COLO829 (cell line): ENCODE results near the gene NELL1.

Source experiments
- DNase-seq: peaks from one replicate; pipeline ENCODE4 v3.0.0; 2012; ENCODE audit warnings: low spot score

Gene NELL1

DNA sequence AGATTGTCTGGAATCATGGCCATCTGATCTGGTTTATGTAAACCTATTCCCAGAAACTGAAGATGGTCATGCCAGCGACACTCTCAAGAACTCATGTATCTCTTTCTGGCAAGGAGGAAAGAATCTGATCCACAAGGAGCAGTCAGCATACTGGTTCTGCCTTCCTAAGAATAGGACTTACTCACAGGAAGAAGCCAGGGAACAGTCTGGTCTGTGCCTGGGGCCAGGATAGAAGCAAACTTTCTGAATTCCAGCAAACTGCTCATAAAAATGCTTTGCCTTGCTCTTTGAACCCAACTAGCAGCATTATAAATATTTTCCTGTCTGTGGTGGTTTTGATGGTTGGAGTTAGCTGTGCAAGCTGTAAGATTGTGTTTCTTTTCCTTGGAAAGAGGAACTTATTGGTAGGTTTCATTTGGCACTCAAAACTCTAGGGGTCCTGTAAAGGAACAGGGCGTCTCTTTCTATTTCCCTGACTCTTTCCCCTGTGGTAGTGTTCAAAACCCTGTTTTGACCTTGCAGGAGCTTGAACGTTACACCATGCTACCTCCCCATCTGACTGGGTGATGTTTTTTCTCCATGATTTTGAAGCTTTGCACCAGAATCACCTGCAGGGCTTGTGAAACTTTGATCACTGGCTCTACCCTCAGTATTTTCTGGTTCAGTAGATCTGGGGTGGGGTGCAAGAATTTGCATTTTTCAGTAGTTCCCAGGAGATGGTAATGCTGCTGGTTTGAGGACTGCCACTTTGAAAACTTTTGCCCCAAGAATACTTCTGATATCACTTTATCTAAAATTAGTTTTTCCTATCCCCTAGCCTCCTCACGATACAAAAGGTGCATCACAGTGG is 895.7 kb downstream of the NELL1 start:
- DNase-seq = no peak

DNA sequence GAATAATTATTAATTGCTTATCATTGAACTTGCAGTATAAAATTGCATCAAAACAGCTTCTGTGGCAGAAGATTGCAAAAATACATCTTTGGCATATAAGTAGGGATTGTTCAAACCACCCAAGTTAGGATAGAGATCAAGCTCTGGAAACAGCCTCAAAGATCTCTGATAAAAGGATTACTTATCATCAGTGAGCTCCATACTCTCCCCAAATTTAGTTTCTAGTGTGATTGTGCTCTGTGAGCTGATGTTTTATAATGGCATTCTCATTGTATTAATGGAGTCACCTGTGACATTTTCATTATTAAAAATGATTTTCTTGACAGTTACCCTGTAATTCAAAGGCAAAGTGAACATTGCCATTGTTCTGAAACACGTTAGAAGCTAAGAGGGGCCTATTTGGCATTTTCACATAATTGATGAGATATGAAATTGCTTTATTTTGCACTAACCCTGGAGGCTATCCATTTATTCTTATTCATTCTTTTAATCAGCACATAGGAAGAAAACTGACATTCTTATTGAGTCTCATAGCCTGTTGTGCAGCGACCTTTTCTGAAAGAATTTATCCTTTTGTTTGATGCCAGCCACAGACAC is 897.2 kb downstream of the NELL1 start:
- no peak for DNase-seq

DNA sequence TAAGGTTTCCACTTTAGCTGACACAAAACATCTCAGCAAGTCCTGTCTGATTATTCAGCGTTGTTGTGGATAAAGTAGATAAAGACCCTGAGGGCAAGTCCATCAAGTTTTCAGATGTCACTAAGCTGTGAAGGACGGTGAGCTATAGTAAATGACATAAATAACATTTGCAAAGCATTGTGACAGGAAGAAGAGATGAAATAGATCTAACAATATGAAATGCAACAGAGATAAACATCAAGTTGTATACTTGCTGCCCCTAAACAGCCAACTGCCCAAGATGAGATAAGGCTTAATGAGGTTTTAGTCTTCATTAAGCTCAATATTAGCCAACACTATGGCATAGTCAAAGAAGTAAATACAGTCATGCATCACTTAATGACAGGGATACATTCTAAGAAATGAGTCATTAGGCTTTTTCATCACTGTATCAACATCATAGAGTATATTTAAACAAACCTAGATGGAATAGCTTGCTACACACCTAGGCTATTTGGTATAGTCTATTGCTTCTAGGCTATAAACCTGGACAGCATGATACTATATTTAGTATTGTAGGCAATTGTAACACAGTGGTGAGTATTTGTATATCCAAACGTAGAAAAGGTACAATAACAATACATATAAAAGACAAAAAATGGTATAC is 898.4 kb downstream of the NELL1 start:
- no peak for DNase-seq

DNA sequence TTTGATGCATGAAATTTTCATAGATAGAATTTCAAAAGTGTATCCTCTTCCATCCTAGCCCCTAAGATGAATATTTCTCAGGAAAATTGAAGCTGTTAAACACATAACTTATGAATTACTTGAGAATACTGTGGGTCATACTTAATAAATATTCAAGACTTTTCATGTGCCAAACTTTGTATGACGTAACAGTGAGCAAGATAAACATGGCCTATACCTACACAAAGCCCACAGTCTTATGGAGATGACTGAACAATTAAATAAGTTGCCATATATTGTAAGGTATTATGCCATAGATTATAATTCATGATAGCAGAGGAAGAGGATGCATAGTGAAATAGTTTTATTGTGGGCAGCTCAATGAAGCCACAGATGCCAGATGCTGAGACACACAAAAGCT is 902.8 kb downstream of the NELL1 start:
- peak; percentile 45 for DNase-seq

DNA sequence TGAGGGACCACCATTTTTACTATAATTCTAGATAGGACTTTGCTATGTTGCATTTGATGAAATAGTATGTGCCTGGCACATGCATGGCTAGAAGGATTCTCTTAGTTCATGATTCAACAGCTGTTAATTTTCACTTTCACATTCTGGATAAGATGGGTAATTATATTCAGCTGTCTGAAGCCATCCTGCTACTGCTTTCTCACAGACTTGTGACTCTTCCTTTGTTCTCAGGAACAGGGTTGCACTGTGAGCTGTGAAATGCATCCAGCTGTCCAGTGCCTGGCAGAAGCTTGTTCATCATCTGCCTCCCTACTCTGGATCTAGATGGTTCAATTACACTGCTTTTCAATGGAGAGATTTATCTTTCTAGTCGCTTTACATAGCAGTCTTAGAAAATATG is 913.4 kb downstream of the NELL1 start:
- peak; percentile 82 for DNase-seq

DNA sequence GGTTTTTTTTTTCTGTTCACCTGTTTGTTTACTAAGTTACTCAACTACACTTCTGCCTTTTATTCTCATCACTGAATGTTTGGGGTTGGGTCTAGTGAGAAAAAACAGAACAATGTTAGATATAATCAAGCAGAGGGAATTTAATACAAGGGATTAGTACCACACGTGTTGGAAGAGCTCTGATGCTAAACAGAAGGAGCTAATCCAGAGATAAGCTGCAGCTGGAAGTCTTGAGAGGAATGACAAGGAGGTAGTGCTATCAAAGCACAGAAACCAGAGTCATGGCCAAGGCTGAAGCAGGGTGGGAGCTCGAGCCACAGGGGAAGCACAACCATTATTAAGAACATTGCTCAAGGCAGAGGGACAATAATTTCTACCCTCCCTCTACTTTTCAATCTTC is 919.4 kb downstream of the NELL1 start:
- DNase-seq = no peak

DNA sequence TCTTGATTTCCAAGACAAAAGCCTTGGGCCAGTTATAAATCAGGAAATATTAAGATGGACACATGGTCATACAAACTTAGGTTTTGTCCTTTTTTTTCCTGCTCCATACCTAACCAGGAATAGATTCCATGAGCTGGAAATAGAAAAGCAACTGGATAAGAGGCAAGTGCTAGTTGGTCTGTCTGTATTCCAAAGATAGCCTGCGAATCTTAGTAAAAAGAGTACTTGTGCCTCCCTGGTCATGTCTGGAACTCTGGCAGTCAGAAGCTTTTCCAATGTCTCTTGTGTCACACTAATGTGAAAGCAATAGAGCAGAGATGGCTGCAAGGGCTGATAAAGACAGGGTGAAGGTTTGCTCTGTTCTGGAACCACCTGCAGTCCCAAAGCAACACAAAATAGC is 933.3 kb downstream of the NELL1 start:
- DNase-seq = no peak

DNA sequence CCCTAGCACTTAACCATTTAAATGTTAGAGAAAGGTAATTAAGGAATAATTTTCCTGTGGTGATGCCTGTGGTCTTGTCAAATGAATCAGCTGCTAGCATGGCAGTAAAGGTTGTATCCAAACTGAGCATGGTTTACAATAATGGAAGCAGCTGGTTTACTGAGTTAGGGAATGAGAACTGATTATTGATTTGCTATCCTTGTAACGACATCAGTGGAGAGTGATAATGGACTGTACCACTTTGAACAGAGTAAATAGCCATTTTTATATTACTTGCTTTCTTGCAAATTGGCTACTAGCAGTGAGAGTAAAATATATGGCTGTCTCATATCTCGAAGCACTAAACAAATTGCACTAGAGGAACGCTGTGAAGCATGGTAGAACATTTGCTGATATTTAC is 934.5 kb downstream of the NELL1 start:
- DNase-seq = no peak

DNA sequence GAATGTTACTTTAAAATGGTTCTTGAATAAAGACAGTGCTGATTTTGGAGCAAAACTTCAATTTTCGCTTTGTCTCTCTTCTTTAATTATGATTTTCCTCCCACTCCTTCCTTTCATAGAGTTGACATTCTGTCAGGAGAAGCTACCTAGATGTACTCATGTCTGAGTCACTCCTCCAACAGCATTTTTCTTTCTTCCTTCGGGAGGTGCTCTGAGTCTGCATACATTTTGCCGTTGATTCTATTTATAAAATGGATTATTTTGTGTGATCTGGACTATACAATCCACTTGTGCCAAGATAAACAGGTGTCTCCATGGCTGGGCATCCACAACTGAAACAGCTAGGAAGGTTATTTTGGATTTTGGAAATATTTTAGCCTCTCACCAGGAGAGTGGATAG is 935.2 kb downstream of the NELL1 start:
- DNase-seq = peak; percentile 27

DNA sequence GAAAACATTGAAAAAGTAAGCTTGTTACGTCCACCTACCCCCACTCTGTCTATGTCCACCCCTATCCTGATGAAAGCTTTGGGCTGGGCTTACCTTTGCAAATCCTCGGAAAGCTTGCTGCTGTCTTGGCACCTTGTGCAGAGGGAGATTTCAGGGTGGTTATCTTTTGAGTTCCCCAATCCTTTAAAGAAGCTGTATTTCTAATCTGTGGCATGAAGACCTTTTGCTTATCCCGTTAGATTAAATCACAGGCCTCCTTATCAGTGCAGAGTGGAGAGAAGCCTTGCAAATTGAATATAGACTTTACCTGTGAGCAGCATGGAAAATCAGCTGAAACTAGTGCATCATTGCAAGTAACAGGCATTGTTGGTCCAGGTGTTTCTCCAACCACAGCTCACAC is 942.9 kb downstream of the NELL1 start:
- DNase-seq = no peak

DNA sequence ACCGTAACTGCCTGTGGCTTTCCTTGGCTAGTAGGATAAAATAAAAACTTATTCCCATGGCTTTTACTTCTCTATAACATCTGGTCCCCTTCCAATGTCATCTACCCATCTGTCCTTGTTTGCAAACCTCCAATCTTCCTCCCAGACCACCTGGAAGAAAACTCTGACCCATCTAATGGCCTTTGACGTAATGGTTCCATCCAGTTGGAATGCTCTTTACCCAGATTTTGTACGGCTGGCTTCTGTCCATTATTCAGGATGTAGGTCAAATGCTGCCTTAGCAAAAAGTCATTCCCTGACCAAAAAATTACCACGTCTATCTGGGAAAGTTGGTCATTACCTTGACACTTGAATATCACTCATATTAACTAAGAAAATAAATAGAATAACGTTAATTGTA is 945.6 kb downstream of the NELL1 start:
- DNase-seq = no peak

DNA sequence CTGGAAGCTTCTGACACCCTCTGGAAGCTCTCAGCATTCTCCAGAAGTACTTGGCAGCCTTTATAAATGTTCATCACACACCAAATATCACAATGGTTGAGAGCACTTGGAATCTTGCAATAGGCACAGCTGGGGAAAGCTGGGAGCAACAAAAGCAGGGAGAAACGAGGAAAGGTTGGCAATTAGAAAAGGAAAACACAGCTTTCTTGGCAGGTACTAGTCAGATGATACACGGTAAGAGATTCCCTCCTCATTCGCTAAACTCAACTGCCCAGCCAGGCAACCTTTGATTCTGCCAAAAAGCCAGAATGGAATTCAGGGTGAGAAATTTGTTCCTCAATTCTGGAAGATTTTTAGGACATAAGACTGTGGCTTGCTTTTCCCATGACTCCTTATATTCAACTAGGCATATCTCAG is 946.6 kb downstream of the NELL1 start:
- DNase-seq = no peak

DNA sequence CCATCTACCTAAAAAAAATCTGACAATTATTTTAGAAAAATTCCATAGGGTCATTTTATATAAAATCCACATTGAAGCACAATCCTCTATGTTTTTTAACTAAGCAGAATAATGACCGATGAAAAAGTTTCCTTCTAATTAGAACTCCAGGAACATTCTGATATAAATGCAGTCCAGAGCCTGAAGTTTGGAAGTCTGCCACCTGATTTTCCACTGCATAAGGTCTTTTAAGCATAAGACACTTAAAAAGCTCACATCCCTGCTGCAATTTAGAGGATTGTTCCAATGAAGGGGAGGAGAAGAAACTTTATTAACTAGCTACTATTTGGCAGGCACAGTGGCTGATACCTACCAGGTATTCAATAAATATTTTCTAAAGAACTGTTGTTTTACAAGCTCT is 953.2 kb downstream of the NELL1 start:
- DNase-seq = no peak

DNA sequence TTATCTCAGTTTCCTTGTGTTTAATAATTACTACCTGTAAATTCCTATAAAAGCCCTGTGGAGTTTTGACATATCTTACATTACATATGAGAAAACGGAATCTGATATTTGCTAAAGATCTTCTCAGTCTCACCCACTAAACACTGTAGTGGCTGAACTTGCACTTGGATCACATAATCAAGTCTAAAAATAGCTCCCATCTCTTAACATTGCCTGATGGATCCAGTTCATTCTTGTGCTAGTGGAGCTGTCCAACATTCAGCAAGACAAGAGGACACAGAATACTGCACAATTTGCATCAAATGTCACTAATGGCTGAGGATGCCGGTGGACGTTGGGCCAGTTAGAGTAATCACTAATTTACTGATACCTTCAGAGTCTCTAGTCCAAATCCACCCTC is 953.6 kb downstream of the NELL1 start:
- DNase-seq = peak; percentile 27
